GM12872 (cell line): ENCODE results near the gene COX19.

Experiments
- TF ChIP-seq, protein P1 (sequence below): IDR thresholded peaks from 3 replicates; pipeline ENCODE4 v1.5.1; 2011; ENCODE audit warnings: low read depth, mild to moderate bottlenecking, low read length, moderate library complexity; ENCODE audit not compliant: insufficient read depth

COX19 gene

GRCh38 chr7:930975-931758 is 44.2 kb downstream of the COX19 start:
- TF ChIP-seq, protein P1, sequence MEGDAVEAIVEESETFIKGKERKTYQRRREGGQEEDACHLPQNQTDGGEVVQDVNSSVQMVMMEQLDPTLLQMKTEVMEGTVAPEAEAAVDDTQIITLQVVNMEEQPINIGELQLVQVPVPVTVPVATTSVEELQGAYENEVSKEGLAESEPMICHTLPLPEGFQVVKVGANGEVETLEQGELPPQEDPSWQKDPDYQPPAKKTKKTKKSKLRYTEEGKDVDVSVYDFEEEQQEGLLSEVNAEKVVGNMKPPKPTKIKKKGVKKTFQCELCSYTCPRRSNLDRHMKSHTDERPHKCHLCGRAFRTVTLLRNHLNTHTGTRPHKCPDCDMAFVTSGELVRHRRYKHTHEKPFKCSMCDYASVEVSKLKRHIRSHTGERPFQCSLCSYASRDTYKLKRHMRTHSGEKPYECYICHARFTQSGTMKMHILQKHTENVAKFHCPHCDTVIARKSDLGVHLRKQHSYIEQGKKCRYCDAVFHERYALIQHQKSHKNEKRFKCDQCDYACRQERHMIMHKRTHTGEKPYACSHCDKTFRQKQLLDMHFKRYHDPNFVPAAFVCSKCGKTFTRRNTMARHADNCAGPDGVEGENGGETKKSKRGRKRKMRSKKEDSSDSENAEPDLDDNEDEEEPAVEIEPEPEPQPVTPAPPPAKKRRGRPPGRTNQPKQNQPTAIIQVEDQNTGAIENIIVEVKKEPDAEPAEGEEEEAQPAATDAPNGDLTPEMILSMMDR: no peak

GRCh38 chr7:929311-929711 is 46.0 kb downstream of the COX19 start:
- TF ChIP-seq, protein P1: no peak

DNA sequence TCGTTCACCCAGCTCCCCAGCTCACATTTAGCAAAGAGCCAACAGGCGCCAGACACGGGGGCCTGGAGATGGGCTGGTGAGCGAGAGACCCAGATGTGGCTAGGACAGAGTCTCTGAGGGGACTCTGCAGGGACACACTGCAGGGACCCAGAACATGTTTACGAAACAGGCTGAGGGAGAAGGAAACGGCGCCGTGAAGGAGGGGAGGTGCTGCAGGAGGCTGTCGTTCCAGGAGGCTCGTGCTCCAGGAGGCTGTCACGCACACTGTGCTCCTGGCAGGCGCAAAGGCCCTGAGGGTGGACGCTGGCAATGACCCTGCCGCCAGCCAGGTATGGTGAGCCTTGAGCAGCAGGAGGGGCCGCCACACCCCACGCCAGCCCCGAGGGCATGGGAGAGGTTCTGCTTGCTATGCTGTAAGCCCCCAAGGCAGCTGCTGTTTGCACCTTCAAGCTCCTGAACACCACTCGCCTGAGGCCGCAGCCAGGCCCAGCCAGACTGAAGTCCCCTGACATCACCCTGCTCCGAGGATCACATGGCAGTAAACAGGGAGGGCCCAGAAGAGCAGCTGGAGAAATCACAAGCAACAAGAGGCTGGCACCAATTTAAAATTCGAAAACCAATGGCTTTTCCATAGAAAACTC is 48.2 kb downstream of the COX19 start:
- TF ChIP-seq, protein P1: no peak

- TF ChIP-seq, protein P1: no peak
These were observed 49.0 kb downstream of the COX19 start for GRCh38 chr7:926061-927030.

- TF ChIP-seq, protein P1: no peak
These were observed 49.7 kb downstream of the COX19 start for GRCh38 chr7:925601-926000.

GRCh38 chr7:924541-925231 is 50.7 kb downstream of the COX19 start:
- TF ChIP-seq, protein P1: no peak
